ENCODE data around the gene FAM174B.

DNA sequence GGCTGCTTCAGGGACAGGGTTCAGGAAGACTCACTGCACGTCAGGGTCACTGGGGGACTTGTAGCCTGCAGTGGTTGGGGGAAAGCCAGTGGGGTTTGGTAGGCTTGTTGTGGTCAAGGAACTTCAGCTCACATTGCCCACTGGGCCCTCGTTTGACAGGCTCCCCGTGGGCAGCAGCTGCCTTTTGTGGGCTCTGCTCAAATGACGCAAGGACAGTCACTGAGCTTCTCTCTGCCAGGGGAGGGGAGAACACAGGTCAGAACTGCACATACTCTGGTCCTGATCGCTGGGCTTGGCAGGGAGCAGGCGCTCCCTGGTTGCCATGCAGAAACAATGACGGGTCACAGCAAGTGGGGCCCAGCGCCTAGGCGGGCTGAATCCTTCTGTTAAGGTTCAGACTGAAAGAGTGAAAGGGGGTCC lies 45.5 kb downstream of the FAM174B start:
- TF ChIP-seq, protein P1, sequence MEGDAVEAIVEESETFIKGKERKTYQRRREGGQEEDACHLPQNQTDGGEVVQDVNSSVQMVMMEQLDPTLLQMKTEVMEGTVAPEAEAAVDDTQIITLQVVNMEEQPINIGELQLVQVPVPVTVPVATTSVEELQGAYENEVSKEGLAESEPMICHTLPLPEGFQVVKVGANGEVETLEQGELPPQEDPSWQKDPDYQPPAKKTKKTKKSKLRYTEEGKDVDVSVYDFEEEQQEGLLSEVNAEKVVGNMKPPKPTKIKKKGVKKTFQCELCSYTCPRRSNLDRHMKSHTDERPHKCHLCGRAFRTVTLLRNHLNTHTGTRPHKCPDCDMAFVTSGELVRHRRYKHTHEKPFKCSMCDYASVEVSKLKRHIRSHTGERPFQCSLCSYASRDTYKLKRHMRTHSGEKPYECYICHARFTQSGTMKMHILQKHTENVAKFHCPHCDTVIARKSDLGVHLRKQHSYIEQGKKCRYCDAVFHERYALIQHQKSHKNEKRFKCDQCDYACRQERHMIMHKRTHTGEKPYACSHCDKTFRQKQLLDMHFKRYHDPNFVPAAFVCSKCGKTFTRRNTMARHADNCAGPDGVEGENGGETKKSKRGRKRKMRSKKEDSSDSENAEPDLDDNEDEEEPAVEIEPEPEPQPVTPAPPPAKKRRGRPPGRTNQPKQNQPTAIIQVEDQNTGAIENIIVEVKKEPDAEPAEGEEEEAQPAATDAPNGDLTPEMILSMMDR (IDR thresholded peaks at IDR 0.05), result no peak
- no peak for TF ChIP-seq POLR2A (IDR thresholded peaks at IDR 0.05)

Measured in testis (tissue), 2 donors.